Heart left ventricle (tissue), 16 donors: Measurements from ENCODE around the gene TRRAP. TPM values are rescaled to one million over a fixed set of nuclear protein-coding genes. Genes with fewer than 3 reads are reported as not detected.

Source experiments
- ATAC-seq, 4 donors: fragments of 200-7000 bp; cut with Tn5 transposase; one replicate each; pipeline ENCODE4 v1.9.1; 2020 to 2022; ENCODE audit warnings: moderate library complexity in 4 of 4, mild to moderate bottlenecking in 3 of 4, moderate number of reproducible peaks in 1 of 4
- DNase-seq, 5 donors: peaks; one replicate each; pipeline ENCODE4 v3.0.0-alpha.2; 2020
- H3K27ac ChIP-seq, 12 donors: fragments of 200-600 bp; sonication (generic) in 4 of 12; one replicate each; pipeline versions ENCODE4 v1.5.0 to v1.8.0; 2016 to 2022; ENCODE audit warnings: mild to moderate bottlenecking in 2 of 12
- H3K27me3 ChIP-seq, 9 donors: fragments of 200-600 bp; sonication (generic) in 2 of 9; one replicate each; pipeline versions ENCODE4 v1.5.1 to v1.8.0; 2016 to 2022; ENCODE audit warnings: mild to moderate bottlenecking in 3 of 9
- H3K36me3 ChIP-seq, 9 donors: fragments of 200-600 bp; sonication (generic) in 2 of 9; one replicate each; pipeline versions ENCODE4 v1.5.0 to v1.8.0; 2018 to 2022; ENCODE audit warnings: mild to moderate bottlenecking in 2 of 9
- H3K4me1 ChIP-seq, 12 donors: fragments of 200-600 bp; sonication (generic) in 4 of 12; one replicate each; pipeline versions ENCODE4 v1.5.0 to v1.8.0; 2016 to 2022; ENCODE audit warnings: mild to moderate bottlenecking in 3 of 12
- H3K4me3 ChIP-seq, 12 donors: fragments of 200-600 bp; sonication (generic) in 4 of 12; one replicate each; pipeline versions ENCODE4 v1.5.0 to v1.8.0; 2017 to 2022; ENCODE audit warnings: mild to moderate bottlenecking in 9 of 12, moderate library complexity in 4 of 12
- H3K9me3 ChIP-seq, 12 donors: fragments of 200-600 bp; sonication (generic) in 4 of 12; one replicate each; pipeline versions ENCODE4 v1.5.0 to v1.8.0; 2016 to 2022; ENCODE audit warnings: mild to moderate bottlenecking in 1 of 12
- CTCF ChIP-seq, 12 donors: fragments of 200-600 bp; sonication (generic) in 4 of 12; IDR thresholded peaks; one replicate each; pipeline versions ENCODE4 v1.5.0 to v1.8.0; 2018 to 2022; ENCODE audit warnings: antibody characterized with exemption in 12 of 12, mild to moderate bottlenecking in 5 of 12
- POLR2A ChIP-seq, 2 donors: fragments of 450-650 bp; IDR thresholded peaks; one replicate each; pipeline ENCODE4 v1.6.1; 2017; ENCODE audit warnings: antibody characterized with exemption in 2 of 2, mild to moderate bottlenecking in 2 of 2, moderate library complexity in 2 of 2
- WGBS, 4 donors: extraction: QIAGEN DNeasy Blood & Tissue Kit in 2 of 4; methylation state at CpG; one replicate each; pipeline versions ENCODE4 v1.1.5 to v1.1.7; 2013 to 2018; 5-methylcytosine and 5-hydroxymethylcytosine counted together
- intact Hi-C, 10 donors: fragments of 100-400 bp; cut with DNase I; formaldehyde crosslinking; loops; one replicate each; pipeline versions ENCODE4 v1.11.1 to v1.14.2; 2022
- polyA plus RNA-seq, 2 donors: library from polyadenylated mRNA; stranded (reverse); fragments of 200-250 nt; gene quantifications; one replicate each; pipeline ENCODE4 v1.2.3, GENCODE V29; 2013
- total RNA-seq, 9 donors: library from RNA; depleted of rRNA in 2 of 9; stranded (reverse); fragments of >200 nt in 2 of 9; fragmentation: NEBNext Ultra II Directional in 3 of 9; extraction: Animal tissue kit (Norgen Biotek cat#: 25700) in 3 of 9; gene quantifications; one replicate each; pipeline versions ENCODE4 v1.1.0 to v1.2.4, GENCODE V29; 2016 to 2023
- donor health status: ischemic (EF 13 %, LVEDD 7.1; RV severe dilation, severe dysfunction).
- donor health status: healthy with polysubstance abuse.
- donor health status: DM: no; HTN: yes; CAD: no.
- donor health status: DM: no; HTN: no; CAD: no.
- donor health status: ischemic (EF 25% LVEDD 6.9; RV normal size, moderate dysfunction).
- donor health status: ischemic (EF 25% LVEDD 5.7; RV mildly dilated, moderate dysfunction).
- donor health status: healthy.
- donor health status: DM: yes; HTN: yes; CAD: no.
- donor health status: ischemic (EF 35%, LVEDD 5.7; RV mildly dilated, moderate dysfunction).
- donor health status: nonischemic (EF 11% LVEDD 7.7; RV severe dilation, severe dysfunction).
- donor health status: DM: yes; HTN: yes; CAD: no.
- donor health status: PGD.
- donor health status: ischemic (EF 29% LVEDD 5.4; RV normal size, mild dysfunction).
- donor health status: nonischemic (EF 23%, LVEDD 6.1; RV moderate dilation, normal function).

TRRAP gene
- total and polyA plus RNA-seq, 11 donors: 9.2 to 29.6 (median 21.6) TPM

- H3K36me3 ChIP-seq: peaks cover 0 to 40% (median 34%) of the 10 kb centered on the region in 9 donors
- H3K4me1 ChIP-seq: peaks cover 0 to 22% (median 10%) of the 10 kb centered on the region in 12 donors
- H3K27ac ChIP-seq: peak overlapping the region; percentile 90 to 100 (median 98)
- H3K4me3 ChIP-seq: peak overlapping the region; percentile 71 to 100 (median 94)
- no peaks in the 10 kb centered on the region for H3K27me3 ChIP-seq
- no peaks in the 10 kb centered on the region for H3K9me3 ChIP-seq
- intact Hi-C loops: no loop called here
- peak in 2 of 5 donors; percentile 34 to 35 for DNase-seq
- peak; percentile 2 to 57 (median 29) for ATAC-seq
- WGBS, 4 donors: 2 to 3% (median 2%) methylated on average over 13 to 29 of the region's 29 CpGs
- TF ChIP-seq POLR2A (IDR thresholded peaks at IDR 0.05) (no peak), CTCF (IDR thresholded peaks at IDR 0.05) (peak in 5 of 12 donors; percentile 2 to 31 (median 19))
These were observed 1.1 kb downstream of the TRRAP start for GRCh38 chr7:98879198-98879978.

GRCh38 chr7:98879979-98880315 lies 1.6 kb downstream of the TRRAP start:
- DNase-seq (no peak), ATAC-seq (no peak)
- H3K4me3 ChIP-seq: peak overlapping the region in 9 of 12 donors; percentile 82 to 100 (median 94)
- peak overlapping the region in 7 of 12 donors; percentile 90 to 100 (median 99) for H3K27ac ChIP-seq
- no peak for TF ChIP-seq CTCF (IDR thresholded peaks at IDR 0.05)
- H3K9me3 ChIP-seq: no peaks in the 10 kb centered on the region
- no peaks in the 10 kb centered on the region for H3K27me3 ChIP-seq
- peaks cover 0 to 45% (median 37%) of the 10 kb centered on the region in 9 donors for H3K36me3 ChIP-seq
- intact Hi-C loops: no loop called here
- H3K4me1 ChIP-seq: peaks cover 0 to 22% (median 10%) of the 10 kb centered on the region in 12 donors
- WGBS, 4 donors: 45 to 56% (median 51%) methylated on average over 9 of the region's 9 CpGs

- Histone ChIP-seq H3K27ac (no peak overlapping the region), H3K4me1 (peaks cover 0 to 22% (median 10%) of the 10 kb centered on the region in 12 donors), H3K36me3 (peaks cover 0 to 51% (median 42%) of the 10 kb centered on the region in 9 donors), H3K27me3 (no peaks in the 10 kb centered on the region), H3K4me3 (peak overlapping the region in 2 of 12 donors; percentile 94 to 96), H3K9me3 (no peaks in the 10 kb centered on the region)
- ATAC-seq (no peak), DNase-seq (no peak)
- no peak for TF ChIP-seq POLR2A (IDR thresholded peaks at IDR 0.05)
- TF ChIP-seq CTCF (IDR thresholded peaks at IDR 0.05): no peak
- 90 to 95% (median 93%) methylated on average over 8 of the region's 8 CpGs for WGBS, 4 donors
- intact Hi-C loops: no loop called here
These were observed 2.2 kb downstream of the TRRAP start for GRCh38 chr7:98880485-98880884.

- H3K27me3 ChIP-seq: no peaks in the 10 kb centered on the region
- TF ChIP-seq CTCF (IDR thresholded peaks at IDR 0.05) (no peak), POLR2A (IDR thresholded peaks at IDR 0.05) (no peak)
- 85 to 92% (median 88%) methylated on average over 9 of the region's 9 CpGs for WGBS, 4 donors
- H3K27ac ChIP-seq: no peak overlapping the region
- H3K4me3 ChIP-seq: no peak overlapping the region
- H3K4me1 ChIP-seq: peaks cover 0 to 22% (median 10%) of the 10 kb centered on the region in 12 donors
- H3K9me3 ChIP-seq: no peaks in the 10 kb centered on the region
- intact Hi-C loops: no loop called here
- DNase-seq (no peak), ATAC-seq (no peak)
- peaks cover 0 to 62% (median 55%) of the 10 kb centered on the region in 9 donors for H3K36me3 ChIP-seq
These were observed 3.4 kb downstream of the TRRAP start for GRCh38 chr7:98881561-98882315.
